GM19395 (cell line): Measurements from ENCODE around the gene HSPH1.
"Not testable (repeated sequence)": the region's sequence is repeated elsewhere in the genome, so short reads cannot be mapped to it uniquely, and the experiment has no call there.

Source experiments
- ATAC-seq: cut with Tn5 transposase; IDR thresholded peaks from one replicate; pipeline ENCODE4 v1.9.1; 2021; ENCODE audit warnings: mild to moderate bottlenecking, moderate library complexity; ENCODE audit not compliant: unreplicated experiment

HSPH1 gene

DNA sequence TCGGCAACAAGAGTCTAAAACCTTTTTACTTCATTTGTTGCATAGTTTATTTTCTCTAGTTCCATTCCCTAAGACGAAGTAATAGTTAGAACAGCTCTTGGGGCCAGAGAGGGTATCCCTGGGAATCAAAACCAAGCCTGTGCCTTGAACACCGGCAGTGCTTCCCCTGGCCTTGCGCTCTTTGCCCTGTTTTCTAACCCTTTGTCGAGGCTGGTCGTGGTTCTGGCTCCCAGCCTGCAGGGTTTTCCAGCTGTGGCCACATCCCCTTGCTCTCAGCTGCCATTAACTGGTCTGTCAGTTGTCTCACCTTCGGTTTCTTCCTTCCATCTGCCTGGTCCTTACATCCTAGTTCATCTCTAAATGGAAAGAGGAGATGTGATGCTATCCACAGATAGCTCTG is 61.0 kb downstream of the HSPH1 start:
- no peak for ATAC-seq

GRCh38 chr13:31097911-31098434 is 63.7 kb downstream of the HSPH1 start:
- not testable (repeated sequence) for ATAC-seq

DNA sequence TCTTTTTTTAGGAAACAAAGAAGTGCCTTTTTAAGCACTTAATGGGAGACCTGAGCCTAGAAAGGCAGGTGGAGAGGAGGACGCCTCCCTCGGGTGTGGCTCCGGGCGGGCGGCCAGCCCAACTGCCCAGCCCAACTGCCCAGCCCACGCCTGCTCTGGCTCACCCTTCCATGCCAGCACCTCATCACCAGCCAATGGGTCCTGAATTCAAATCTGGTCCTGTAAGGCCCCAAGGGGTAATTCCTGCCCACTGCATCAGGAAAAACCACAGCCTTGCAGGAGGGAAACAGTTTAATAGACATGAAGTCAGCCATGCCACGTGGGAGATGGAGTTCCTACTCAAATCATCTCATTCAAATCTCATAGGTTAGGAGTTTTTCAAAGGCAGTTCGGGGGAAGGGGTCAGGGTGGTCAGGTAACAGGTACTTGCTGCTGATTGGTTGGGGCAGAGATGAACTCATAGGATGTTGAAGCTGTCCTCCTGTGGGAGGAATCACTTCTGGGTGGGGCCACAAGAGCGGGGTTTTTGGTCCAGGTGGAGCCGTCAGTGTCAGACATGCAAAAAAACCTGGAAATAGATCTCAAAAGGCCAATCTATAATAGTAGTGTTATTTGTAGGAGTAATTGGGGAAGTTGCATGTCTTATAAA is 64.9 kb downstream of the HSPH1 start:
- ATAC-seq: no peak

GRCh38 chr13:31094331-31095015 is 67.2 kb downstream of the HSPH1 start:
- no peak for ATAC-seq

GRCh38 chr13:31093145-31093885 is 68.4 kb downstream of the HSPH1 start:
- ATAC-seq: no peak

GRCh38 chr13:31092646-31093045 is 69.1 kb downstream of the HSPH1 start:
- ATAC-seq: no peak

DNA sequence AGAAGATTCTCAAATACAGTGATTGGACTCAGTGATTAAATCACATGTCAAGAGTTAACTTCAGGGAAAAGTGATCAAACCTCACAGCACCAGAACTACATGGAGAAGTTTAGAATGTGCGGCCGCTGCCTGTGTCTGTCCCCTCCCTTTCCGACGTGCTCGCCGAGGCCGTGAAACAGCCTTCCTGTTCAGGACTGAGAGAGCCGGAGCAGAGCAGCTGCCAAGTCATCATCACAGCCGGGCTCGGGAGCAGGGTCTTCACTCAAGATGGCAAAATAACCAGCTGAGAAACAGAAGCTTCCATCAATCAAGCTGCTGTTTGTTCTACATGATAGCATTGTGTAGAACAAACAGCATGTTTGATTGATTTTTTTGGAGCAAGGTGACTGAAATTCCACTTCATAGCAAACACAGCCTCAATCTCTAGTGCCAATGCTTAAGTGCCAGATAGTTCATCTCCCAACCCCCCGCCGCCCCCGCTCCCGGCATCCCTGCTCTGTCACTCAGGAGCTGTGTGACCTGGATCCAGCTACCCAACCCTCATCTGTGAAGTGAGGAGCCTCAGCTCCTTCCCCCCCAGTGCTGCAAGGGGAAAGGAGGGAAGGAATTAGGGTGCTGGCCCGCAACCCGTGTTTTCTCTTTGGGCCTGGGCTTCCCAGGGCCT is 70.6 kb downstream of the HSPH1 start:
- no peak for ATAC-seq

DNA sequence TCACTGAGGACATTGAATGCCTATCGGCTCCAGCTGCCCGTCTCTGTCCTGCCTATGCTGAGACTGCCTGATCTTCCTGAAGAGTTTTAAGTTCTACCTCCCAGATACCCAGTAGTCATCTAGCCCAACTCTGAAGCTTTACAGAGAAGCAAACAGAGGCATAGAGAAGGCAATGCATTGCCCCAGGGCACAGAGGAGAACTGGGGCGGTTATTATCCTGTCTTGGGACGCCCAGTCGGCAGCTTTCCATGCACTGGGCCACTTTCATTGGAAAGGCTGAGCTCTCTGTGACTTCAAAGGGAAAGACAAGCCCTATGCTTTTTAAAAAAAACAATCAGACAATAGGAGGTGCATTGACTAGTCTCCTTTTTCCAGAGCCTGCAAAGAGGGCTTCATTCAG is 71.6 kb downstream of the HSPH1 start:
- ATAC-seq: no peak

- no peak for ATAC-seq
Measured at GRCh38 chr13:31089649-31090048, 72.1 kb downstream of the HSPH1 start.

GRCh38 chr13:31088826-31089420 is 72.8 kb downstream of the HSPH1 start:
- no peak for ATAC-seq
